ENCODE measurements around the gene ING5. TPM values are rescaled to one million over a fixed set of nuclear protein-coding genes. Genes with fewer than 3 reads are reported as not detected.

The ING5 gene
- total RNA-seq, 4 donors from 2014 or later = 28.1 to 43.8 (median 30.3) TPM

GRCh38 chr2:241708879-241709278 is 7.0 kb downstream of the ING5 start:
- WGBS = 89% methylated on average over 10 of the region's 10 CpGs
- Histone ChIP-seq H3K9me3 (no peaks in the 10 kb centered on the region), H3K36me3 (peaks cover 63 to 98% (median 91%) of the 10 kb centered on the region in 4 donors), H3K4me1 (peaks cover 0 to 4% (median 1%) of the 10 kb centered on the region in 4 donors), H3K27ac (replicated peaks in 1 of 4) (no peak overlapping the region), H3K4me3 (no peak overlapping the region), H3K27me3 (no peaks in the 10 kb centered on the region)
- intact Hi-C loops (cut with DNase I) = loop anchor here (10.0 kb wide), 1 partner anchor 354 kb away; the partner anchor contains the start of gene FARP2
- DNase-seq (ENCODE audit: extremely low spot score) = no peak
- no peak for TF ChIP-seq POLR2AphosphoS5 (IDR thresholded peaks at IDR 0.05)
- no peak for TF ChIP-seq CTCF (IDR thresholded peaks at IDR 0.05)
- TF ChIP-seq EP300 (IDR thresholded peaks at IDR 0.05) = no peak
- TF ChIP-seq POLR2A (IDR thresholded peaks at IDR 0.05; ENCODE audit: low read depth) = no peak

DNA sequence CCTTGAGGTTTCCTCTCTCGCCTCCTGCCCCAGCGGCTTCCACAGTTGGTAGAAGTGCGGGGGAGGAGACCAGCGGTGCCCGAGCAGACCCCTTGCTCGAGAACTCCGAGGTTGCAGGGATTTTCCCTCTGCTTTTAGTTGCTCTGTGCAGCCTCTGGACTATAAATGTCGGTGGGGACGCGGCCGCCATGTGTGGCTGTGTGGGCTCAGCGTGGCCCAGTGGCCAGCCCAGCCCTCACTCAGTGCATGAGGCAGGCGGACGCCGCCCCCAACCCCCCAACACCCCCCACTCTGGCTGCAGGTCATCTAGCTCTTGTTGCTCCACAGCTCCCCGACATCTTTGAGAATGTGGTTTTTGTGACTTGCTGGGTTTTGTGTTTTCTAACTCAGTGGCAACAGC is 17.3 kb downstream of the ING5 start:
- no peak for TF ChIP-seq CTCF (IDR thresholded peaks at IDR 0.05)
- no peak for TF ChIP-seq POLR2A (IDR thresholded peaks at IDR 0.05; ENCODE audit: low read depth)
- TF ChIP-seq POLR2AphosphoS5 (IDR thresholded peaks at IDR 0.05) = no peak
- TF ChIP-seq EP300 (IDR thresholded peaks at IDR 0.05) = no peak
- WGBS = 94% methylated on average over 12 of the region's 16 CpGs

DNA sequence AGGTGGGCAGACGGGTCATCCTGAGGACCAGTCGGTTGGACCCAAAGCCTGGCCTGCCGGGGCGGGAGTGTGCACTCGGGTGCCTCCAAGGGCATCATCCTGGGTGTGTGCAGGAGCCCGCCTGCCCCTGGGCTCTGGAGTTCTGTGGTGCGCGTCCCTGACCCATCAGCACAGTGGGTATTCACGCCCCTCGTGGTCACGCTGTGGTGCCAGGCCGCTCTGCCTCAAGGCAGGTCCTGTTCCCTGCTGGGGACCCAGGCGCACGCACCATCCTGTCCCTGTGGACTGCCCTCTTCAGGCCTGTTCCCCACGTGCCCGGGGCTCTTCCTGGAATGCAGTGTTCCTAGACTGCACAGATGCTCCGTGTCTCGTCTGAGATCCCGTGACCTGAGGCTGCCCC is 18.3 kb downstream of the ING5 start:
- H3K27me3 ChIP-seq = no peaks in the 10 kb centered on the region
- H3K9me3 ChIP-seq = no peaks in the 10 kb centered on the region
- no peak for DNase-seq (ENCODE audit: extremely low spot score)
- H3K4me1 ChIP-seq = no peaks in the 10 kb centered on the region
- H3K4me3 ChIP-seq = no peak overlapping the region
- intact Hi-C loops (cut with DNase I) = no loop called here
- H3K27ac ChIP-seq (replicated peaks in 1 of 4) = no peak overlapping the region
- WGBS = 88% methylated on average over 8 of the region's 19 CpGs
- H3K36me3 ChIP-seq = peaks cover 39 to 93% (median 76%) of the 10 kb centered on the region in 4 donors
- no peak for TF ChIP-seq POLR2AphosphoS5 (IDR thresholded peaks at IDR 0.05)
- no peak for TF ChIP-seq EP300 (IDR thresholded peaks at IDR 0.05)
- TF ChIP-seq CTCF (IDR thresholded peaks at IDR 0.05) = no peak
- TF ChIP-seq POLR2A (IDR thresholded peaks at IDR 0.05; ENCODE audit: low read depth) = no peak

More for the DNA sequence above, 17.3 kb downstream of the ING5 start:
- intact Hi-C loops (cut with DNase I) = no loop called here
- H3K27ac ChIP-seq (replicated peaks in 1 of 4) = no peak overlapping the region
- peaks cover 45 to 93% (median 75%) of the 10 kb centered on the region in 4 donors for H3K36me3 ChIP-seq
- H3K4me1 ChIP-seq = no peaks in the 10 kb centered on the region
- no peaks in the 10 kb centered on the region for H3K9me3 ChIP-seq
- no peaks in the 10 kb centered on the region for H3K27me3 ChIP-seq
- DNase-seq (ENCODE audit: extremely low spot score) = no peak
- no peak overlapping the region for H3K4me3 ChIP-seq

GRCh38 chr2:241720560-241720959 is 18.7 kb downstream of the ING5 start:
- H3K27ac ChIP-seq (replicated peaks in 1 of 4) = no peak overlapping the region
- peaks cover 39 to 96% (median 79%) of the 10 kb centered on the region in 4 donors for H3K36me3 ChIP-seq
- intact Hi-C loops (cut with DNase I) = no loop called here

GRCh38 chr2:241721852-241722251 is 20.0 kb downstream of the ING5 start:
- H3K27me3 ChIP-seq = no peaks in the 10 kb centered on the region
- no peaks in the 10 kb centered on the region for H3K4me1 ChIP-seq
- no peak overlapping the region for H3K4me3 ChIP-seq
- DNase-seq (ENCODE audit: extremely low spot score) = no peak
- intact Hi-C loops (cut with DNase I) = no loop called here
- H3K27ac ChIP-seq (replicated peaks in 1 of 4) = no peak overlapping the region
- H3K9me3 ChIP-seq = no peaks in the 10 kb centered on the region
- 91% methylated on average over 12 of the region's 12 CpGs for WGBS
- TF ChIP-seq CTCF (IDR thresholded peaks at IDR 0.05) = no peak
- no peak for TF ChIP-seq EP300 (IDR thresholded peaks at IDR 0.05)
- no peak for TF ChIP-seq POLR2A (IDR thresholded peaks at IDR 0.05; ENCODE audit: low read depth)
- TF ChIP-seq POLR2AphosphoS5 (IDR thresholded peaks at IDR 0.05) = no peak
- peaks cover 39 to 94% (median 70%) of the 10 kb centered on the region in 4 donors for H3K36me3 ChIP-seq

More at GRCh38 chr2:241720560-241720959, 18.7 kb downstream of the ING5 start:
- no peak for DNase-seq (ENCODE audit: extremely low spot score)
- no peaks in the 10 kb centered on the region for H3K27me3 ChIP-seq
- no peaks in the 10 kb centered on the region for H3K9me3 ChIP-seq
- no peak for TF ChIP-seq POLR2A (IDR thresholded peaks at IDR 0.05; ENCODE audit: low read depth)
- H3K4me3 ChIP-seq = no peak overlapping the region
- no CpG with 5 or more reads among the region's 15 CpGs for WGBS
- H3K4me1 ChIP-seq = no peaks in the 10 kb centered on the region
